ENCODE data around the gene PEX5. TPM values are rescaled to one million over a fixed set of nuclear protein-coding genes. Genes with fewer than 3 reads are reported as not detected.

Gene PEX5
- total and polyA plus RNA-seq, 11 donors: 9.7 to 45.9 (median 29.9) TPM

- TF ChIP-seq CTCF (IDR thresholded peaks at IDR 0.05) (no peak), POLR2A (IDR thresholded peaks at IDR 0.05) (no peak)
- intact Hi-C loops (cut with DNase I): no loop called here
- Histone ChIP-seq H3K9me3 (no peaks in the 10 kb centered on the region), H3K27ac (no peak overlapping the region), H3K4me1 (peaks cover 0 to 8% (median 0%) of the 10 kb centered on the region in 12 donors), H3K36me3 (peaks cover 0 to 16% (median 0%) of the 10 kb centered on the region in 9 donors), H3K27me3 (peaks cover 0 to 13% (median 0%) of the 10 kb centered on the region in 9 donors), H3K4me3 (no peak overlapping the region)
- 76 to 89% (median 81%) methylated on average over 9 to 10 of the region's 10 CpGs for WGBS, 4 donors
- no peak for ATAC-seq
- no peak for DNase-seq
Measured at GRCh38 chr12:7158781-7159609, 30.5 kb upstream of the PEX5 start.

GRCh38 chr12:7160183-7160582 lies 29.3 kb upstream of the PEX5 start:
- H3K4me1 ChIP-seq: peaks cover 0 to 8% (median 0%) of the 10 kb centered on the region in 12 donors
- ATAC-seq (no peak), DNase-seq (no peak)
- H3K27ac ChIP-seq: no peak overlapping the region
- intact Hi-C loops (cut with DNase I): no loop called here
- WGBS, 4 donors: 75 to 82% (median 79%) methylated on average over 7 of the region's 7 CpGs
- no peaks in the 10 kb centered on the region for H3K9me3 ChIP-seq
- H3K4me3 ChIP-seq: no peak overlapping the region
- peaks cover 0 to 6% (median 0%) of the 10 kb centered on the region in 9 donors for H3K36me3 ChIP-seq
- TF ChIP-seq CTCF (IDR thresholded peaks at IDR 0.05) (no peak), POLR2A (IDR thresholded peaks at IDR 0.05) (no peak)
- peaks cover 0 to 13% (median 0%) of the 10 kb centered on the region in 9 donors for H3K27me3 ChIP-seq

GRCh38 chr12:7161327-7161726 lies 28.2 kb upstream of the PEX5 start:
- no peak overlapping the region for H3K4me3 ChIP-seq
- no peak for ATAC-seq
- no peak for DNase-seq
- peaks cover 0 to 13% (median 0%) of the 10 kb centered on the region in 9 donors for H3K27me3 ChIP-seq
- intact Hi-C loops (cut with DNase I): no loop called here
- H3K9me3 ChIP-seq: no peaks in the 10 kb centered on the region
- TF ChIP-seq CTCF (IDR thresholded peaks at IDR 0.05) (no peak), POLR2A (IDR thresholded peaks at IDR 0.05) (no peak)
- no peak overlapping the region for H3K27ac ChIP-seq
- peaks cover 0 to 3% (median 0%) of the 10 kb centered on the region in 9 donors for H3K36me3 ChIP-seq
- WGBS, 4 donors: 80 to 90% (median 89%) methylated on average over 4 of the region's 4 CpGs
- H3K4me1 ChIP-seq: peaks cover 0 to 8% (median 0%) of the 10 kb centered on the region in 12 donors

GRCh38 chr12:7161811-7162210 lies 27.7 kb upstream of the PEX5 start:
- intact Hi-C loops (cut with DNase I): no loop called here
- 90 to 92% (median 90%) methylated on average over 5 of the region's 5 CpGs for WGBS, 4 donors
- peaks cover 0 to 8% (median 0%) of the 10 kb centered on the region in 12 donors for H3K4me1 ChIP-seq
- no peak for TF ChIP-seq CTCF (IDR thresholded peaks at IDR 0.05)
- no peak for TF ChIP-seq POLR2A (IDR thresholded peaks at IDR 0.05)
- no peak overlapping the region for H3K4me3 ChIP-seq
- no peak for DNase-seq
- H3K27ac ChIP-seq: no peak overlapping the region
- H3K27me3 ChIP-seq: peaks cover 0 to 13% (median 0%) of the 10 kb centered on the region in 9 donors
- no peaks in the 10 kb centered on the region for H3K36me3 ChIP-seq
- peaks cover 0 to 3% (median 0%) of the 10 kb centered on the region in 12 donors for H3K9me3 ChIP-seq
- ATAC-seq: no peak

Data from heart left ventricle (tissue), 16 donors.